ENCODE data around the gene COX5B.

DNA sequence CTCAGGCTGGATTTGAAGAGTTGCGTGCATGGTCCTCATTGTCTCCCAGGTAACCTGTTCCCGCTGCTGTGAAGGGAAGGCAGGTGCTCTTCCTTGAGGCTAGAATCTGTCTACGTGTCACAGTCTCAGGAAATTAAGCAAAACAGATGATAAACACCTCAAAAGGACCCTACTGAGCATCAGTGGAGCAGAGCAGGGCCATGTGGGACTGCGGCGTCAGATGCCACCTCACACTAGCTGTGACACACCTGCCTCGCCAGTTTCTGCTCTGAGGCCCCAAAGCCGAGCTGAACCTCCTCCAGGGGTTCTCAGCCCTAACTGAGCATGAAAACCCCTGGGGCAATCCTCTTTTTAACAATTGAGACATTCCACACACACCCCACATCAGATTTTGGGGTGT lies 25.7 kb downstream of the COX5B start:
- no peak for TF ChIP-seq CTCF (IDR thresholded peaks at IDR 0.05)
- no peak for TF ChIP-seq POLR2AphosphoS5 (IDR thresholded peaks at IDR 0.05)
